ENCODE results near the gene GABRB1.

Gene GABRB1

GRCh38 chr4:47060561-47060960 is 29.2 kb downstream of the GABRB1 start:
- Histone ChIP-seq H3K4me3 (ENCODE audit: low read depth, low read length) (no peak overlapping the region), H3K27me3 (ENCODE audit: control insufficient read depth, insufficient read depth, low read length) (no peaks in the 10 kb centered on the region), H3K4me2 (ENCODE audit: low read length) (no peak overlapping the region), H3K9ac (no peak overlapping the region), H3K4me1 (no peaks in the 10 kb centered on the region), H3K9me3 (ENCODE audit: control insufficient read depth, low read length) (no peaks in the 10 kb centered on the region), H2AFZ (no peak overlapping the region), H3K36me3 (ENCODE audit: control insufficient read depth, insufficient read depth, low read length) (no peaks in the 10 kb centered on the region), H3K27ac (no peak overlapping the region), H3K79me2 (no peaks in the 10 kb centered on the region)
- TF ChIP-seq CTCF (IDR thresholded peaks at IDR 0.05), result no peak

GRCh38 chr4:47061435-47061834 is 30.1 kb downstream of the GABRB1 start:
- TF ChIP-seq CTCF (IDR thresholded peaks at IDR 0.05), result no peak
- Histone ChIP-seq H3K9me3 (ENCODE audit: control insufficient read depth, low read length) (no peaks in the 10 kb centered on the region), H3K79me2 (no peaks in the 10 kb centered on the region), H3K36me3 (ENCODE audit: control insufficient read depth, insufficient read depth, low read length) (no peaks in the 10 kb centered on the region), H3K4me3 (ENCODE audit: low read depth, low read length) (no peak overlapping the region), H3K4me2 (ENCODE audit: low read length) (no peak overlapping the region), H3K27ac (no peak overlapping the region), H3K9ac (no peak overlapping the region), H3K27me3 (ENCODE audit: control insufficient read depth, insufficient read depth, low read length) (no peaks in the 10 kb centered on the region), H3K4me1 (no peaks in the 10 kb centered on the region), H2AFZ (no peak overlapping the region)

GRCh38 chr4:47065051-47065481 is 33.7 kb downstream of the GABRB1 start:
- no peaks in the 10 kb centered on the region for H3K79me2 ChIP-seq
- no peak overlapping the region for H3K9ac ChIP-seq
- no peaks in the 10 kb centered on the region for H3K36me3 ChIP-seq (ENCODE audit: control insufficient read depth, insufficient read depth, low read length)
- no peak overlapping the region for H3K27ac ChIP-seq
- H3K4me3 ChIP-seq (ENCODE audit: low read depth, low read length), result no peak overlapping the region
- no peaks in the 10 kb centered on the region for H3K9me3 ChIP-seq (ENCODE audit: control insufficient read depth, low read length)
- H2AFZ ChIP-seq, result no peak overlapping the region
- no peak overlapping the region for H3K4me2 ChIP-seq (ENCODE audit: low read length)
- no peaks in the 10 kb centered on the region for H3K27me3 ChIP-seq (ENCODE audit: control insufficient read depth, insufficient read depth, low read length)
- TF ChIP-seq CTCF (IDR thresholded peaks at IDR 0.05), result no peak
- H3K4me1 ChIP-seq, result no peaks in the 10 kb centered on the region

GRCh38 chr4:47068986-47069385 is 37.6 kb downstream of the GABRB1 start:
- H3K4me1 ChIP-seq, result no peaks in the 10 kb centered on the region
- H3K79me2 ChIP-seq, result no peaks in the 10 kb centered on the region

More at GRCh38 chr4:47068986-47069385, 37.6 kb downstream of the GABRB1 start:
- Histone ChIP-seq H3K9me3 (ENCODE audit: control insufficient read depth, low read length) (no peaks in the 10 kb centered on the region), H3K4me2 (ENCODE audit: low read length) (no peak overlapping the region), H3K27ac (no peak overlapping the region), H3K27me3 (ENCODE audit: control insufficient read depth, insufficient read depth, low read length) (no peaks in the 10 kb centered on the region), H3K9ac (no peak overlapping the region), H3K36me3 (ENCODE audit: control insufficient read depth, insufficient read depth, low read length) (peaks cover 2% of the 10 kb centered on the region), H3K4me3 (ENCODE audit: low read depth, low read length) (no peak overlapping the region), H2AFZ (no peak overlapping the region)
- TF ChIP-seq CTCF (IDR thresholded peaks at IDR 0.05), result no peak
